Glomerular endothelial cell (primary cell): Measurements from ENCODE around the gene TDP1. TPM values are rescaled to one million over a fixed set of nuclear protein-coding genes. Genes with fewer than 3 reads are reported as not detected.

Experiments
- DNase-seq: peaks from one replicate; pipeline ENCODE4 v3.0.0-alpha.2; 2011; ENCODE audit warnings: low read depth, low spot score; ENCODE audit errors: extremely low read depth
- total RNA-seq: library from RNA; depleted of rRNA; stranded (reverse); fragments of >200 nt; gene quantifications from 2 replicates; pipeline ENCODE4 v1.2.3, GENCODE V29; 2015

TDP1 gene
- total RNA-seq, 1 donor from 2014 or later, result 21.8 TPM

GRCh38 chr14:89936654-89937185 is 19.0 kb upstream of the TDP1 start:
- DNase-seq, result no peak

GRCh38 chr14:89941830-89942377 is 13.8 kb upstream of the TDP1 start:
- DNase-seq, result no peak

DNA sequence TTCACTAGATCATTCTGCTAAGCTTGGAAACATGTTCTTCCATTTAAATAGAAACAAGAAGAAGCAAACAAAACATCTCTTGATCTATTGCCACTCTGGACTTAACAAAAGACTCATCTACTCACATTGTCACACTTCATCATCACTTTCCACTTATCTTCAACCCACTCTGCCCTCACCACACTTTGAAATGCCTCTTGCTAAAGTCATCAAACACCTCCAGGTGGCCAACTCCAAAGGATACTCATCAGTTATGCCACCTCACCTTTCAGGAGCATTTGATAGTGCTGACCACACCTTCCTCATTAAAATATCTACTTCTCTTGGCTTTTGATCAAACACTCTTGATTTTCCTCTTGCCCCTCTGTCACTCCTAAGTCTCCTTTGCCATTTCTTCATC is 8.4 kb upstream of the TDP1 start:
- DNase-seq, result no peak

DNA sequence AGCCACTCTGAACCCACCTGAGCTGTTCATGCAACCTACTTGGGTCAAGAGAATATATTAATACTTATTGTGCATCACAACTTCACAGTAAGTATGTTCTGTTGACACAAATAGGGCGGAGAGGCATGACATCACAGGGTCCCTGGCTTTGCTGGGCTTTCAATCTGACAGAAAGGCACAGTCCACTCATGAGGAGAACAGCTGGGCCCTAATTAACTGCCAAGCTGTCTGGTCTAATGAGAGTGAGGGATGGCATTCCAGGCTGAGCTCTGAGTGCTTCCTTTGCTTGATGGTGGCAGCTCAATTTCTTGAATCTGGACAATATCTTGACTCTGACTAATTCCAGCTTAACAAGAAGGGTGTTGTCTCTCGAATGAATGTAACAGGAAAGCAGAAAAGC is 3.2 kb upstream of the TDP1 start:
- DNase-seq, result no peak

DNA sequence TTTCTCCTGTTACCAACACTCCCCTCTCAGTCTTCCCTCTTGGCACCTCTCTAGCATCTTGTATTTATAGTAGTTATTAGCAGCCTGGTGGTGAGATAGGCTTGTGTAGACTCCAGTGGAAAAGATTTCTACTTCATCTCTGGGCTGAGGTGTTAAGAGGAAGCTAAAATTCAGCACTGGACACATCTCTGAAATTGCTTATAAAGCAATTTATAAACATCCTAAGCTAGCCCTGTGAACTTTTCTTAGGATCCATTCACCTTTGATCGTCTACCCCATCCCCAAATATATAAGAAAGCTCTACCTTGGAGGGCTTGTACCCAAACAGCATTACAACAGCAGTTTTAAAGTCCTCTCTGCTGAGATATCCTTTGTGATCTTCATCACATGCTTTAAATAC is 2.1 kb upstream of the TDP1 start:
- no peak for DNase-seq

GRCh38 chr14:89954070-89955021 is 1.4 kb upstream of the TDP1 start, which contains the start of gene EFCAB11:
Gene EFCAB11 (minus strand): TSS chr14:89954730. CDS start chr14:89954660, 70 bp downstream.
- DNase-seq, result peak; percentile 91

DNA sequence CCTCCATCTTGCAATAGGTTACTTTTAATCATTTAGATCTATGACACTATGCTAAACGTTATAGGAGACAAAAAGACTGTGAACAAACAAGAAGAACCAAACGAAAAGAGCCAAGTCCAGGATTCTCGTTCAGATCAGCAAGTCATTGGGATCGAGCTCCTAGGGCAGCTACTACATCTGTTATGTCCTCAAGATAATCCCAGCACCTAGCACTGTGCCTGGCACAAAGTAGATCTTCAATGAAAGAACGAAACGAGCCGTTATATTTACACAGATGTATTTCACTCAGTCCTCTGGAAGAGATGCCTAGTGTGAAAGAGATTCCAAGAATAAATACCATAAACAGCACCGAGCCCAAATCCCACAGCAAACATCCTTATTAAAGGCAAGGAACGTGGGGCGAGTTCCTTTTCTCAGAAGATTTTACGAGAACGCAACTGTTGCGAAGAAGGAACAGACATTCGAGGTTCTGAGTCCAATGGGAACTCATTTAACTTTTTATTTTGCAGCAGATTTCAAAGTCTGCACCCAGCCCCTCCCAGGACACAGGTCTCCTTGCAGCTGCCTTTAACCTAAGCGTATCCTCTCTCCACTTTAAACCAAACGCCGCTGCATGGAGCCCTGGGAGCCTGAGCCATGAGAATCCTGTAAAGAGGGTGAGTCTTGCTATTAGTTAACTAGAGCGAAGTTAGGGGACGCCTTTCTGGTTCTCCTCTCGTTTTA is 544 bp upstream of the TDP1 start:
- no peak for DNase-seq

DNA sequence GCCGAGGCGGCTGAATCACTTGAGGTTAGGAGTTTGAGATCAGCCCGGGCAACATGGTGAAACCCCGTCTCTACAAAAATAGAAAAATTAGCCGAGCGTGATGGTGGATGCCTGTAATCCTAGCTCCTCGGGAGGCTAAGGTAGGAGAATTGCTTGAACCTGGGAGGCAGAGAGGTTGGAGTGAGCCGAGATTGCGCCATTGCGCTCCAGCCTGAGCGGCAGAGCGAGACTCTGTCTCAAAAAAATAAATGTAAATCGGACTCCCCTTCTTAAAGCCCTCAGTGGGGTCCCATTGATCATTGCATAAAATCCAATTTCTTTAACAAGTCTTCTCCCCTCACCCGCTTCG is 908 bp downstream of the TDP1 start:
- no peak for DNase-seq

GRCh38 chr14:89957376-89957775 is 1.6 kb downstream of the TDP1 start:
- no peak for DNase-seq

DNA sequence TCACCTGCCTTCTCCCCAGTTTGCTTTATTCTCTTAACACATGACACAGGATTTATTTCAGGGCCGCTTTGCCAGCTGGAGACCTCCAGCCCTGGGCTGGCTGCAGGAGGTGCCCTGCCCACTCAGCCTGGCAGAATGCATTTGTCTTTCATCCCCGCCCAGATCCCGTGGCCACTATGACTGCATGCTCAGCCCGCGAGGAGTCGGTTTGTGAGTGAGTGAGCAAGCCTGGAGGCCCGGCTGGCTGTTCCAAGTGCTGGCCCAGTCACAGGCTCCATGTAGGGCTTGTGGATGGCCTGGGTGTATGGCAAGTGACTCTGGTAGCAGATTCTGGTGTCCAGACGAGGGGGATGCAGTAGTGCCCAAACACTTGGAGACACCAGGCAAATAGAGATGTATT is 2.1 kb downstream of the TDP1 start:
- no peak for DNase-seq

DNA sequence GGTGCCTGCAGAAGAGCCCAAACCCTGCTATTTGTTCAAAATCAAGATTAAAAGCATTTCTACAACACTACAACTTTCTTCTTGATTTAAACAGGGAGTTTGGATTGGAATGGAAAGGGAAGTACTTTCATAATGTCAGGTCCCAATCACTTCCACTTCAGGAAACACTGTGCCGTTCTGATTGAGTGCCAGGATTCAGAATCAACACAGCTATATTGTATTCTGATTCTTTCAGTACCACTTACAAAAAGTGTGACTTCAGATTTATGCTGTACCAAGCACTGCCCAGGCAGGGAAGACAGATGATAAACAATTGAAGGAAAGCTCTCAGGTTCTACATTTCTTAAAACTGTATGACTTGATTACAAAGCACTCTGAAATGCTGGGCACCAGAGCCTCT is 3.2 kb downstream of the TDP1 start:
- peak; percentile 33 for DNase-seq

DNA sequence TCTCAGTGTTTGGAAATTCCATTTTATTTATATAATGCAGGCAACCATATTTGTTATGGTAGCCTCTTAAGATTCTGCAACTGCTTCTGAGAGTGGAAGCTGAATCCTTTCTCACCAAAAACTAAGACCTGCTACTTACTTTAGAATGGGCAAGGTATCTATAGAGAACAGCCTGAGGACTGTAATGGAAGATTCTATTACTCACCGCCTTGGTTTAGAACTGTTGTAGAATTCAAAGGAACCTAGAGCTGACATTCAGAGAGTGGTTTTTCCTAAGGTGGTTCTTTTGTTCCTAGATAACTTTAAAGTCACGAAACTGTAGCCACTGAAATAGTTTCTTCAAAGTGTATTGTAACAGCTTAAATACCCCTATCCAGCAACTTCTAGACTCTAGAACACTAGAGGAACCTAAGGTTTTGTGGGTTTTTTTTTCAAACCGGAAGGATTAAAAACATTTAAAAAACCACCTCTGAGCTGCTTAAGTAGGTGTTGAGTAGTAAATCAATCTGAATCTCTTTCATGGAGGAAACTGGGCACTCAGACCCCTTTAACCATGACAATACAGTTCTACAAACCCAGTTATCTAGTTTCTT is 4.2 kb downstream of the TDP1 start:
- no peak for DNase-seq

DNA sequence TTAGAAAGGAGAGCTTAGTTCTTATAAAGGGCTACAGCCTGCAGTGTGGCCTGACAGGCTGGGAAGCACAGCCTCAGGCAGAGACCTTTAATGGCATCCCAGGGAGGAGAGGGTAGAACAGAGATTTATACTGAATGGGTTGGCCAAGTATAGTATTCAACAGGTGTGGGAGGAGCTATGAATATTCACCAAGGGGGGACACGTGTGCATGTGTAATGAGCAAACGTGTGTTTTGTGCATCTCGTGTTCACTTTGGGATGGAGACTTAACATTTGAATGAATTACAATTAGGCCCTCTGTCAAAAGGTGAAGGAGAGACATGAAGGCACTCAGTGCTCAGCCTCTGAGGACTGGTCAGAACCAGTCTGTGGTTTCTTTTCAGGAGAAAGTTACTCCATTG is 5.2 kb downstream of the TDP1 start:
- DNase-seq, result no peak

GRCh38 chr14:89963288-89963978 is 7.7 kb downstream of the TDP1 start:
- DNase-seq, result no peak

DNA sequence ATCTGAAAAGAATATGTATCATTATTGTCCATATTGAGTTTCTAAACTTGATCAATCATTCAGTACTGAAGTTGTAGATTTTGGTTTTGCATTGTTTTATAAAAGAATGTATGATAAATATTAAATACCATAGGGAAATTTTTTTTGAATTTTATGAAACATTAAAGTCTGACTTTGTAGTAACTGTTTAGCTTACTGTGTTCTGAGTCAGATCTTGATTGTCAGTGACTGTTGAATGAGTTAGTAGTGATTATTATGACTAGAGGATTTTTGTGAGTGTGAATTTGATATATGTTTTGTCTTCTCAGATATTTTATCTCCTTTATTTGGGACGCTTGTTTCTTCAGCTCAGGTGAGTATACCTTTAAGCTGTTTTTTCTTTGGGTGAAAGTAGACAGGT is 10.1 kb downstream of the TDP1 start:
- DNase-seq, result no peak

- peak; percentile 41 for DNase-seq
These were observed 17.6 kb downstream of the TDP1 start for GRCh38 chr14:89973234-89973823.

DNA sequence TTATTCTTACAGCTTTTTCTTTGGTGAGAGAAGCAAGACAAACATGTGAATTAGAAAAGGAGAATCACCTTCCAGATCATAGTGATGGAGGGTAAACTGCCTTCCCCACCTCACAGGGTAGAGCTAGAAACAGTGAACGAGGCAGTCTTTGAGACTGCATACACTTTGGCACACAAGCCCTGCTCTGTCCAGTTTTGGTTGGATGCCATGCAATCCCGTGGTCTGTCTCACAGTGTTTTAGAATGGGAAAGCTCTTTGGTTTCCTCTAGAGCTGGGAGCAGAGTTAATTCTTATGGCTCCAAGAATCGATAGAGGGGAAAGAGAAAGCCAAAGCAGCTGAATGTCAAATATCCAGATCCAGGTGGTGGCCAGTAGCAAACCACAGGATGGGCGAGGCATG is 21.9 kb downstream of the TDP1 start:
- DNase-seq, result no peak

DNA sequence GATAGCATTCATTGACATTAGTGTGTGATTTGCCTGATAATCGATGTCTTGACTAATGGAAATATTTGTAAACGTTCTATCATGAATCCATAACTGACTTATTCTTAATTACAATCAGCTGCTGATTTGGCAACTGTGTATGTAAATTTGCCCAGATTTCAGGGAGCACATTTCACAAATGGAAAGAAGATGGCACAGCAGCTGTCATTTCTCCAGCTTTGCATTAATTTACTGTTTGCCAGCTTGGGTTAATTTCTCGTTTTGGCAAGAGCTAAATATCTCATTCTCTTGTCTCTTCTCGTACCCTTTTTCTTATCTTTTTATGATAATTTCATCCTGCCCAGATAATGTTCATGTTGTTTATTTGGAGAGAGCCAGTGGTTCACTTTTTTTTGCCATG is 22.9 kb downstream of the TDP1 start:
- no peak for DNase-seq

GRCh38 chr14:89983375-89983774 is 27.6 kb downstream of the TDP1 start:
- DNase-seq, result no peak
